Body of pancreas (tissue), 4 donors: ENCODE measurements around the gene FAM131C.

Source experiments
- POLR2A ChIP-seq, 3 donors: fragments of 450-650 bp; IDR thresholded peaks; one replicate each; pipeline ENCODE4 v1.6.1; 2016; ENCODE audit warnings: antibody characterized with exemption in 3 of 3, mild to moderate bottlenecking in 2 of 3
- TF ChIP-seq, protein P1 (sequence below), 7 experiments: fragments of 450-650 bp in 4 of 7; fragments of 200-600 bp in 3 of 7; sonication (generic) in 3 of 7; IDR thresholded peaks; one replicate each; pipeline ENCODE4 v1.5.1; 2016 to 2019; ENCODE audit warnings: antibody characterized with exemption in 7 of 7

GRCh38 chr1:16095447-16095846 lies 22.0 kb upstream of the FAM131C start:
- TF ChIP-seq, protein P1, sequence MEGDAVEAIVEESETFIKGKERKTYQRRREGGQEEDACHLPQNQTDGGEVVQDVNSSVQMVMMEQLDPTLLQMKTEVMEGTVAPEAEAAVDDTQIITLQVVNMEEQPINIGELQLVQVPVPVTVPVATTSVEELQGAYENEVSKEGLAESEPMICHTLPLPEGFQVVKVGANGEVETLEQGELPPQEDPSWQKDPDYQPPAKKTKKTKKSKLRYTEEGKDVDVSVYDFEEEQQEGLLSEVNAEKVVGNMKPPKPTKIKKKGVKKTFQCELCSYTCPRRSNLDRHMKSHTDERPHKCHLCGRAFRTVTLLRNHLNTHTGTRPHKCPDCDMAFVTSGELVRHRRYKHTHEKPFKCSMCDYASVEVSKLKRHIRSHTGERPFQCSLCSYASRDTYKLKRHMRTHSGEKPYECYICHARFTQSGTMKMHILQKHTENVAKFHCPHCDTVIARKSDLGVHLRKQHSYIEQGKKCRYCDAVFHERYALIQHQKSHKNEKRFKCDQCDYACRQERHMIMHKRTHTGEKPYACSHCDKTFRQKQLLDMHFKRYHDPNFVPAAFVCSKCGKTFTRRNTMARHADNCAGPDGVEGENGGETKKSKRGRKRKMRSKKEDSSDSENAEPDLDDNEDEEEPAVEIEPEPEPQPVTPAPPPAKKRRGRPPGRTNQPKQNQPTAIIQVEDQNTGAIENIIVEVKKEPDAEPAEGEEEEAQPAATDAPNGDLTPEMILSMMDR (IDR thresholded peaks at IDR 0.05): no peak
- TF ChIP-seq POLR2A (IDR thresholded peaks at IDR 0.05): no peak
